Myometrial cell (primary cell): ENCODE results near the gene DNM2. TPM values are rescaled to one million over a fixed set of nuclear protein-coding genes. Genes with fewer than 3 reads are reported as not detected.

Experiments used
- total RNA-seq: library from RNA; depleted of rRNA; stranded (reverse); fragments of >200 nt; gene quantifications from 2 replicates; pipeline ENCODE4 v1.2.3, GENCODE V29; 2015

DNM2 gene
- total RNA-seq: 59.5 and 62.0 TPM in 2 replicates

DNA sequence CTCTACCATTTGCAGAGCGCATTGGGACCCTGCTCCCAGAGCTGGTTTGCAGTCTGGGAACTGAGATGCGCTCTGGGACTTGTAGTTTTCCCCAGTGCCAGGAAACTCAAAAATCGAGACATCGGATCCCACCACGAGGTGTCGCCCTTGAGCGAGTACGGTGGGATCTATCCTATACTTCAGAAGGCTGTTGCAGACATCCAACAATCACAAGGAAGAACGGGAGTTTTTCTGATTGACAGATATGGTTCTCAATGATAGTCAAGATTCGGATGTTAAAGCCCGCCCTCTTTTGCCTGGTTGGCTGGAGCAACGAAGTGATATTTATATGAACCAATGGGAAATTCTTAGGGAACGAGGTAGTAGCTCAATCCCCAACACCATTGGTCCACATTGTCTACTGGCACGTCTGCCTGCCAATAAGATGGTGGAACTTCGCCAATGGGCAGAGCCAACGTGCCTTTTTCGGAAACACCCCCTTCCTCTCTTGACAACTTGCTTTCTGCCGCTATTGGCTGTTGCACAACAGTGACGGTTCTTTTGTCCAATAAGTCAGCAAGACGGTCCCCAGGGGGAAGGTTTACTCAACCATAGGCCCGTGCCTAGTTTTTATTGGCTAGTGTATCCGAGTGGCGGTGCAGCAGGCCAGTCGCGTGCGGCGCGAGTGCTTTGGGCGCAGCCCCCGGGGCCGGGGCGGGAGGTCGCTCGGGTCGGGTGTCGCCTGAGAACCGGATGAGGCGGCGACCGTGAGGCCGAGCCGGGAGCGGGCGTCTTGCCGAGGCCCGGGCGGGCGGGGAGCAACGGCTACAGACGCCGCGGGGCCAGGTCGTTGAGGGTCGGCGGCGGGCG lies at the start of gene DNM2:
Gene DNM2 (plus strand): TSS at position 724 of the 849 bp plus-strand sequence. CDS start 164 bp downstream, outside the sequence.

DNA sequence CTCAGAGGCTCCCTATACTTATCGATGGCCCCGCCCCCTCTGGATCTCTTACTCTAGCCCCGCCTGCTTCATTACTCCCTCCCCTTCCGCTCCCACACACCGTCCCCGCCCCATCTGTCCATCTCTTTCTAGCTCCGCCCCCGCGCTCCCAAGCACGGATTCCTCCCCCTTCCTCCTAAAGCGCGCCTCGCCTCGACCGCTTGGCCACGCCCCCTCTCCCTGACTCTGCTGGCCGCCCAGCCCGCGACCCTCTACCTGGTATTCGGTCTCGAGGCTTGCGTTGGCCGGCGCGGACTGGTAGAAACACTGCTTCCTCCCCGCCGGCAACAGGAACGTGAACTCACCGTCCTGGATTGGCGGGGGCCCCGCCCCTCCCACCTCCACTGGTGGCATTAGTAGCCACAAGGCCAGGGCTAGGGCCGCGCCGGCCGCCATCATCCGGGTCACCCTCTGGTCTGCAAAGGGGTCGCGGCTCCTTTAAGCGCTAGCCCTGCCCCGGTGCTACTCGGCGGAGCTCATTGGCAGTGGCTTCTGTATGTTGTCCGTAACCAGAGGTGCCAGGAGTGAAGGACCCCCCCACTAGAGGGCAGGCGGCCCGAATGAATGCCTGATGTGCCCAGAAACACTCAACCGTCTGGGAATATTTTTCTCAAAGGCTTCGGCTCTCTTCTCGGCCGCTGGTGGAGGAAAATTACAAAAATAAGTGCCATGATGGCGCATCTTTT lies 118.0 kb downstream of the DNM2 start, which contains the start of gene TMED1:
Gene TMED1 (minus strand): TSS at position 459 of the 725 bp plus-strand sequence. CDS start 21 bp downstream, at position 438.

DNA sequence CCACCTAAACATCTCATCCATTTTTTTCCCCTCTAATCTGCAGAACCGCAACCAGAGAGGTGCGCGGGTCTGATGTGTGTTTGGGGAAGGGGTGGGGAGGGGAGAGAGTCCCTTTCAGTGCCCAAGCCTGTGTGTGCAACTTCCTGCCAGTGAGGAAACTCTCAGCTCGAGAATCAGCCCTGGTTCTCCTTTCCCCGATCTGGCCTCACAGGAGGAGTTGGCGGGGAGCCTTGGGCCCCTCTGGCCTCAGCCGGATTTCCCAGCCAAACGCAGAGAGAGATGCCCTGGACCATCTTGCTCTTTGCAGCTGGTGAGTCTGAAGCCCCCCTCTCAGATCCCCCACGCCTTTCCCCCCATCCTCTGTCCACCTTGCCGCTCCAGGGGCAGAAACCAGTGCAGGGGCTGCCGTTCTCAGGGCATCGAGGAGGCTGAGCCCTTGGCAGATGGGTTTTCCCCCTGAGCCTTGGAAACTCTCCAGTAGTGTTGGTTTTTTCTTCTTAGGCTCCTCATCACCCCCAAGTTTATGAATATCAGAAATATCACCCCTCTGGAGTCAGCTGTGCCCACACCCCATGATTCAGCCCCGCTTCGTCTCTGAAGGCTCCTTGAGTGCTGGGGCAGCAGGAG lies 130.5 kb downstream of the DNM2 start, which contains the start of gene C19orf38:
Gene C19orf38 (plus strand): TSS at position 186 of the 627 bp plus-strand sequence. CDS start 94 bp downstream, at position 280.

DNA sequence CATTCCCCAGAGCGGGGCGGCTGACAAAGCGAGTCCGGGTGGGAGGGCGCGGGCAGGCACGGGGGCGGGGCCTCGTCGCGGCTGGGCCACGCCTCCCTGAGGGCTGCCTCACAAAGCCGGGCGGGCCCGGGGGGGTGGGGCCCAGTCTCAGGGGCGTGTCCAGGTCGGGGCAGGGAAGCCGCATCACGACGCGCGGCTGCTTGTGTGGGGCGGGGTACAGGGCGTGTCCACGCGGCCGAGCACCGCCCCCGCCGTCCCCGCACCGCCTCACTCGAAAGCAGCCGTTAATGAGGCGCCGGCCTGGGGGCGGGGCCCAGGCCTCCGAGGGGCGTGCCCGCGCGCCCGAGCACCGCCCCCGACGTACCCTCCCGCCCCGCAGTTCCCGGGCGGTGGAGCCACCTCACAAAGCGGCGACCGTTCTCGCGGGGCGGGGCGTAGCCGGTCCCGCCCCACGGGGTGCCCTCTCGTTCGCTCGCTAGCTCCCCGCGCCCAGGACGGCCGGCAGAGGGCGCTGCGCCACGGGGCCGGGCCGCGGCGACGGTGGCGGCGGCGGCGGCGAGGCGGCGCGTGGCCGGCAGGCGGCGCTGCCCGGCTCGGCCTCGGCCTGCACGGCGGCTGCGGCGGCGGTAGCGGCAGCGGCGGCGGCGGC lies 153.2 kb downstream of the DNM2 start, which contains the start of gene CARM1:
Gene CARM1 (plus strand): TSS at position 599 of the 649 bp plus-strand sequence. CDS start 150 bp downstream, outside the sequence.

Other genes with a start within 250 kb of the DNM2 start
- 63.4 and 75.1 TPM in 2 replicates for gene KEAP1, start 214.7 kb upstream of the DNM2 start, total RNA-seq
- gene S1PR5, start 200.6 kb upstream of the DNM2 start, total RNA-seq: not detected in 2 replicates
- gene ATG4D, start 174.2 kb upstream of the DNM2 start, total RNA-seq: 20.2 and 24.3 TPM in 2 replicates
- gene KRI1, start 152.1 kb upstream of the DNM2 start, total RNA-seq: 13.5 and 15.4 TPM in 2 replicates
- 10.7 and 15.1 TPM in 2 replicates for gene CDKN2D, start 149.1 kb upstream of the DNM2 start, total RNA-seq
- 5.3 and 14.4 TPM in 2 replicates for gene AP1M2, start 130.8 kb upstream of the DNM2 start, total RNA-seq
- gene SLC44A2, start 92.5 kb upstream of the DNM2 start, total RNA-seq: 103 and 109 TPM in 2 replicates
- gene ILF3, start 63.7 kb upstream of the DNM2 start, total RNA-seq: 122 and 134 TPM in 2 replicates
- gene QTRT1, start 16.6 kb upstream of the DNM2 start, total RNA-seq: 37.2 and 42.0 TPM in 2 replicates
- gene TMED1, start 118.1 kb downstream of the DNM2 start, total RNA-seq: 76.4 and 84.9 TPM in 2 replicates
- gene C19orf38, start 130.3 kb downstream of the DNM2 start, total RNA-seq: not detected in 2 replicates
- 38.5 and 46.4 TPM in 2 replicates for gene CARM1, start 153.5 kb downstream of the DNM2 start, total RNA-seq
- gene YIPF2, start 210.6 kb downstream of the DNM2 start, total RNA-seq: 103 and 105 TPM in 2 replicates
- gene TIMM29, start 210.7 kb downstream of the DNM2 start, total RNA-seq: 40.2 and 47.3 TPM in 2 replicates
- gene SMARCA4, start 243.0 kb downstream of the DNM2 start, total RNA-seq: 64.2 and 109 TPM in 2 replicates